ENCODE data around the gene ABCD4. TPM values are rescaled to one million over a fixed set of nuclear protein-coding genes. Genes with fewer than 3 reads are reported as not detected.

The ABCD4 gene
- polyA plus RNA-seq, 1 of the 3 experiments (the other 2 are of a cell fraction): 37.0 TPM

GRCh38 chr14:74312161-74312560 lies 9.4 kb upstream of the ABCD4 start (continued):
- TF ChIP-seq USF2 (IDR thresholded peaks at IDR 0.05; ENCODE audit: borderline replicate concordance, low read depth, low read length) (no peak), GATA2 (CRISPR knock-in tag; IDR thresholded peaks at IDR 0.05) (no peak), IRF3 (IDR thresholded peaks at IDR 0.05; ENCODE audit: low read depth, low read length) (no peak), FOXJ3 (CRISPR knock-in tag; IDR thresholded peaks at IDR 0.05) (no peak), TAF1 (IDR thresholded peaks at IDR 0.05; ENCODE audit: borderline replicate concordance, low read depth, low read length) (no peak), EP300 (IDR thresholded peaks at IDR 0.05; ENCODE audit: borderline replicate concordance in 1 of 2, low read depth in 1 of 2, low read length in 1 of 2) (no peak), FOXM1 (IDR thresholded peaks at IDR 0.05; ENCODE audit: low read depth) (no peak), RCOR1 (IDR thresholded peaks at IDR 0.05; ENCODE audit: low read length) (no peak), ELF1 (IDR thresholded peaks at IDR 0.05) (no peak), PBX3 (IDR thresholded peaks at IDR 0.05) (no peak), RAD21 (IDR thresholded peaks at IDR 0.05; ENCODE audit: low read length) (no peak)

- no peaks in the 10 kb centered on the region for H3F3A ChIP-seq (replicated peaks; ENCODE audit: insufficient read depth)
- POLR2A ChIA-PET: no interaction called here
- no peak overlapping the region for H3K9ac ChIP-seq
- WGBS (ENCODE audit: low lambda C conversion rate): 71% methylated on average over 8 of the region's 8 CpGs
- no peaks in the 10 kb centered on the region for H3K36me3 ChIP-seq (replicated peaks in 1 of 2; ENCODE audit: control insufficient read depth in 1 of 2, insufficient read depth in 2 of 2, low read length in 1 of 2)
- H3K27me3 ChIP-seq (ENCODE audit: insufficient read depth): no peaks in the 10 kb centered on the region; the same call in 1 of the 2 replicates
- no peak overlapping the region for H2AFZ ChIP-seq (ENCODE audit: low read depth)
- H3K27ac ChIP-seq (ENCODE audit: low read depth in 2 of 2, low read length in 1 of 2): no peak overlapping the region
- no peaks in the 10 kb centered on the region for H3K9me3 ChIP-seq
- H3K9me2 ChIP-seq: no peaks in the 10 kb centered on the region
- H3K4me3 ChIP-seq (ENCODE audit: low read depth in 2 of 2, low read length in 1 of 2): no peak overlapping the region
- H3K79me2 ChIP-seq (ENCODE audit: insufficient read depth): no peaks in the 10 kb centered on the region
- no peak overlapping the region for H3K4me2 ChIP-seq
- no peaks in the 10 kb centered on the region for H3K4me1 ChIP-seq (ENCODE audit: control insufficient read depth in 1 of 2, insufficient read depth in 2 of 2, low read depth in 1 of 2, low read length in 1 of 2)
- no peak for TF ChIP-seq GABPA (IDR thresholded peaks at IDR 0.05; ENCODE audit: low read depth)
- no peak for TF ChIP-seq IRF3 (IDR thresholded peaks at IDR 0.05; ENCODE audit: low read depth, low read length)
- TF ChIP-seq TEAD4 (IDR thresholded peaks at IDR 0.05; ENCODE audit: borderline replicate concordance, insufficient read depth): no peak
- TF ChIP-seq FOSL2 (IDR thresholded peaks at IDR 0.05; ENCODE audit: borderline replicate concordance, low read depth): no peak
- no peak for TF ChIP-seq NFIC (IDR thresholded peaks at IDR 0.05; ENCODE audit: borderline replicate concordance)
- CTCF ChIA-PET: interaction anchor here (0.6 to 1.0 kb wide), 4 partner anchors 12 to 484 kb away, joined by 3 to 7 read pairs (median 3); no protein-coding TSS in a partner anchor
- DNase-seq: no peak
- no peaks in the 10 kb centered on the region for H4K20me1 ChIP-seq (ENCODE audit: insufficient read depth)
These were observed 6.6 kb upstream of the ABCD4 start for GRCh38 chr14:74309125-74310022.

Data from SK-N-SH (cell line).